Astrocyte (in vitro differentiated cells and primary cell): ENCODE data around the gene PGD. TPM values are rescaled to one million over a fixed set of nuclear protein-coding genes. Genes with fewer than 3 reads are reported as not detected.

Source experiments
- DNase-seq: peaks from one replicate; pipeline ENCODE4 v3.0.0-alpha.2; 2010; ENCODE audit warnings: low read depth
- FAIRE-seq: peaks from 2 replicates; lab custom pipeline; 2011; peaks lifted over from hg19 to GRCh38; lab: Jason Lieb, UNC
- H2AFZ ChIP-seq: 2 replicates; pipeline ENCODE4 v1.6.0; 2012; ENCODE audit warnings: low read depth, low read length, inconsistent platforms
- H3K27ac ChIP-seq: 2 replicates; pipeline ENCODE4 v1.5.1; 2011; ENCODE audit warnings: low read depth, low read length, inconsistent platforms
- H3K27me3 ChIP-seq: 2 replicates; pipeline ENCODE4 v1.6.0; 2011; ENCODE audit warnings: low read length, inconsistent platforms; ENCODE audit not compliant: insufficient read depth
- H3K36me3 ChIP-seq: 2 replicates; pipeline ENCODE4 v1.5.1; 2011; ENCODE audit warnings: low read length, inconsistent platforms; ENCODE audit not compliant: insufficient read depth
- H3K4me1 ChIP-seq: 2 replicates; pipeline ENCODE4 v1.5.1; 2011; ENCODE audit warnings: low read length, inconsistent platforms; ENCODE audit not compliant: insufficient read depth
- H3K4me2 ChIP-seq: 2 replicates; pipeline ENCODE4 v1.6.0; 2012; ENCODE audit warnings: low read length, inconsistent platforms
- H3K4me3 ChIP-seq: 2 replicates; pipeline ENCODE4 v1.5.1; 2011; ENCODE audit warnings: low read depth, mild to moderate bottlenecking, low read length, inconsistent platforms; ENCODE audit not compliant: insufficient read depth
- H3K79me2 ChIP-seq: 2 replicates; pipeline ENCODE4 v1.6.0; 2012; ENCODE audit warnings: mild to moderate bottlenecking, low read length, inconsistent platforms; ENCODE audit not compliant: insufficient read depth
- H3K9ac ChIP-seq: 2 replicates; pipeline ENCODE4 v1.6.0; 2012; ENCODE audit warnings: mild to moderate bottlenecking, low read length, inconsistent platforms
- H3K9me3 ChIP-seq: 2 replicates; pipeline ENCODE4 v1.5.1; 2012; ENCODE audit warnings: low read depth, mild to moderate bottlenecking, low read length, inconsistent platforms; ENCODE audit not compliant: insufficient read depth
- H4K20me1 ChIP-seq: 2 replicates; pipeline ENCODE4 v1.6.0; 2012; ENCODE audit warnings: low read length, inconsistent platforms; ENCODE audit not compliant: insufficient read depth
- H3K27ac Mint-ChIP-seq: one replicate; pipeline ENCODE4 v1.8.0; 2021; ENCODE audit warnings: mild to moderate bottlenecking, mixed read lengths; ENCODE audit not compliant: unreplicated experiment
- H3K27me3 Mint-ChIP-seq: one replicate; pipeline ENCODE4 v1.8.0; 2021; ENCODE audit warnings: low read depth, mixed read lengths; ENCODE audit not compliant: unreplicated experiment
- H3K36me3 Mint-ChIP-seq: one replicate; pipeline ENCODE4 v1.8.0; 2021; ENCODE audit warnings: low read depth, mixed read lengths; ENCODE audit not compliant: unreplicated experiment
- H3K4me1 Mint-ChIP-seq: one replicate; pipeline ENCODE4 v1.8.0; 2021; ENCODE audit warnings: low read depth, mixed read lengths; ENCODE audit not compliant: unreplicated experiment
- H3K4me3 Mint-ChIP-seq: one replicate; pipeline ENCODE4 v1.8.0; 2021; ENCODE audit warnings: mild to moderate bottlenecking, moderate library complexity, mixed read lengths; ENCODE audit not compliant: unreplicated experiment
- H3K9me3 Mint-ChIP-seq: one replicate; pipeline ENCODE4 v1.8.0; 2021; ENCODE audit warnings: mild to moderate bottlenecking, mixed read lengths; ENCODE audit not compliant: unreplicated experiment
- CTCF ChIP-seq: IDR thresholded peaks from 2 replicates; pipeline ENCODE4 v1.5.1; 2011; ENCODE audit warnings: low read depth, mild to moderate bottlenecking, inconsistent platforms, low read length, moderate library complexity; ENCODE audit not compliant: insufficient read depth
- EZH2 ChIP-seq: IDR thresholded peaks from 2 replicates; pipeline ENCODE4 v1.6.1; 2012; ENCODE audit warnings: mild to moderate bottlenecking, low read length, inconsistent platforms; ENCODE audit not compliant: insufficient read depth
- total RNA-seq: library from RNA; stranded (reverse); gene quantifications from 2 replicates; pipeline ENCODE4 v1.2.1, GENCODE V29; 2021

The PGD gene
- total RNA-seq, 1 donor from 2014 or later, result 224 TPM

DNA sequence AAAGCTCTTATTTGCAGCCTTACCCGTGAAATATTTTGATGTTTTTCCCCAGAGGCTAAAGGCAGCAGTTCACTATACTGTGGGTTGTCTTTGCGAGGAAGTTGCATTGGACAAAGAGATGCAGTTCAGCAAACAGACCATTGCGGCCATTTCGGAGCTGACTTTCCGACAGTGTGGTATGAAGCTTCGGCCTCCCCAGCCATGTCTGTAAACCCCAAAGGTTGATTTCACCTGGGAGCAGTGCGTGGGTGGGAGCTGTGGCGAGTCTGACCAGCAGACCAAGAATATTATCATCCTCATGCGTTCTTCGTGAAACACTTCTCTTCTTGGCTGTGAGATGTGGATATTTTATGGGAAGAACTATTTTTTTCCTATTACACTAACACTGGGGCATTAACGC is 34.9 kb downstream of the PGD start:
- Histone ChIP-seq H2AFZ (no peak overlapping the region), H3K79me2 (peaks cover 13% of the 10 kb centered on the region), H3K9ac (no peak overlapping the region), H4K20me1 (no peaks in the 10 kb centered on the region), H3K9me3 (no peaks in the 10 kb centered on the region), H3K27ac (no peak overlapping the region), H3K27me3 (no peaks in the 10 kb centered on the region), H3K4me3 (no peak overlapping the region), H3K4me1 (peaks cover 12% of the 10 kb centered on the region), H3K4me2 (no peak overlapping the region), H3K36me3 (no peaks in the 10 kb centered on the region)
- Mint-ChIP-seq H3K9me3 (no peaks in the 10 kb centered on the region), H3K4me1 (peaks cover 8% of the 10 kb centered on the region), H3K4me3 (no peak overlapping the region), H3K27ac (no peak overlapping the region), H3K27me3 (no peaks in the 10 kb centered on the region), H3K36me3 (no peaks in the 10 kb centered on the region)
- no peak for TF ChIP-seq CTCF
- no peak for TF ChIP-seq EZH2
- no peak for DNase-seq
- FAIRE-seq, result no peak

GRCh38 chr1:10434590-10434989 is 35.7 kb downstream of the PGD start:
- no peak overlapping the region for H3K4me3 ChIP-seq
- Mint-ChIP-seq H3K27me3 (no peaks in the 10 kb centered on the region), H3K4me3 (no peak overlapping the region), H3K4me1 (peaks cover 8% of the 10 kb centered on the region), H3K36me3 (no peaks in the 10 kb centered on the region), H3K9me3 (no peaks in the 10 kb centered on the region), H3K27ac (no peak overlapping the region)
- no peaks in the 10 kb centered on the region for H4K20me1 ChIP-seq
- peaks cover 12% of the 10 kb centered on the region for H3K4me1 ChIP-seq
- peaks cover 13% of the 10 kb centered on the region for H3K79me2 ChIP-seq
- no peak overlapping the region for H3K27ac ChIP-seq
- no peak for TF ChIP-seq CTCF
- no peak for TF ChIP-seq EZH2
- no peak for FAIRE-seq
- H2AFZ ChIP-seq, result no peak overlapping the region
- H3K27me3 ChIP-seq, result no peaks in the 10 kb centered on the region
- no peak overlapping the region for H3K4me2 ChIP-seq
- no peaks in the 10 kb centered on the region for H3K9me3 ChIP-seq
- no peaks in the 10 kb centered on the region for H3K36me3 ChIP-seq
- no peak overlapping the region for H3K9ac ChIP-seq
- DNase-seq, result no peak

DNA sequence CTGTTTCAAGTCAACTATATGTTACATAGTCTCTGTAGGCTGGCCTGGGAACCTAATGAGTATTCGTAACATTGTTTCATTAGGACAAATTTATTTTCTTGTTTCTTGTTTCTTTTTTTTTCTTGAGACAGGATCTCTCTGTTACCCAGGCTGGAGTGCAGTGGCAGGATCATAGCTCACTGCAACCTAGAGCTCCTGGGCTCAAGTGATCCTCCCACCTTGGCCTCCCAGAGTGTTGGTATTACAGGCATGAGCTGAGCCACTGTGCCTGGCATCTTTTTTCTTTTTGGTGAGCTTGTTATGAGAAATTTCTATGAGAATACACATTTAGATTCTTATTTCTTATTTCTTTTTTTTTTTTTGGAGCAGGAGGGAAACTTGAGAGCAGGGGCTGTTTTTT is 38.2 kb downstream of the PGD start:
- Mint-ChIP-seq H3K4me1 (peaks cover 8% of the 10 kb centered on the region), H3K9me3 (no peaks in the 10 kb centered on the region), H3K4me3 (no peak overlapping the region), H3K27me3 (no peaks in the 10 kb centered on the region), H3K36me3 (peaks cover 1% of the 10 kb centered on the region), H3K27ac (no peak overlapping the region)
- H3K4me2 ChIP-seq, result no peak overlapping the region
- H3K36me3 ChIP-seq, result no peaks in the 10 kb centered on the region
- peaks cover 6% of the 10 kb centered on the region for H3K79me2 ChIP-seq
- TF ChIP-seq CTCF, result no peak
- TF ChIP-seq EZH2, result no peak
- no peak overlapping the region for H3K4me3 ChIP-seq
- H2AFZ ChIP-seq, result no peak overlapping the region
- H3K9ac ChIP-seq, result no peak overlapping the region
- H4K20me1 ChIP-seq, result no peaks in the 10 kb centered on the region
- no peaks in the 10 kb centered on the region for H3K9me3 ChIP-seq
- H3K27me3 ChIP-seq, result no peaks in the 10 kb centered on the region
- DNase-seq, result no peak
- H3K27ac ChIP-seq, result no peak overlapping the region
- no peaks in the 10 kb centered on the region for H3K4me1 ChIP-seq
- FAIRE-seq, result no peak
